ENCODE data around the gene LILRB2. TPM values are rescaled to one million over a fixed set of nuclear protein-coding genes. Genes with fewer than 3 reads are reported as not detected.

The LILRB2 gene
- total and polyA plus RNA-seq, 2 donors (not counting 3 experiments of a cell fraction or from before 2014, with no cell fraction given), result not detected

DNA sequence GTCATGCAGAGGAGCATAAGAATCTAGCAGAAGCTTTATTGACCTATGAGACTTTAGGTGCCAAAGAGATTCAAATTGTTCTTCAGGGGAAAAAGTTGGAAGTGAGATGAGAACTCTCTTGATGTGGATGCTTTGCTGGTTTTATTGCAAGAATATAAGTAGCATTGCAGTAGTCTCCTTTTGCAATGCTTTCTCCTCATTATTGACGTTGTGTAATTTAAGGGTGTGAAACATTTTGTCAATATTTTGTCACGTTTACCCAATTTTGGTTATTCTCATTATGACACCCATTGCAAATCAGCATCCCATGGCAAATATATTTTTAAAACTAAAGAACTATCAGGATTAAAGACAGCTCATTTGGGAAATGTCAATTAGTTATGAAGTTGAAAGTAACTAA is 12.0 kb downstream of the LILRB2 start:
- no peaks in the 10 kb centered on the region for H4K20me1 ChIP-seq (replicated peaks; ENCODE audit: control insufficient read depth, extremely low read depth, insufficient read depth, low read length)
- FAIRE-seq (peak; percentile 8), DNase-seq (ENCODE audit: low read depth, low spot score) (no peak)
- no peak overlapping the region for H3K4me3 ChIP-seq (replicated peaks in 1 of 3; ENCODE audit: insufficient read depth in 1 of 3, low read depth in 1 of 3, low read length in 3 of 3)
- POLR2A ChIA-PET, result no interaction called here
- H3K79me2 ChIP-seq (ENCODE audit: control insufficient read depth, insufficient read depth, low read length), result no peaks in the 10 kb centered on the region
- intact Hi-C loops (cut with micrococcal nuclease) (no loop called here), dilution Hi-C loops (cut with MboI; ENCODE audit: extremely low pct_ligation_motif_present, low sequenced_read_pairs) (no loop called here)
- no peaks in the 10 kb centered on the region for H3K4me1 ChIP-seq (ENCODE audit: control insufficient read depth, extremely low read depth, insufficient read depth, low read length)
- no peak overlapping the region for H3K27ac ChIP-seq (ENCODE audit: insufficient read depth, low read depth, low read length)
- TF ChIP-seq, protein P1, sequence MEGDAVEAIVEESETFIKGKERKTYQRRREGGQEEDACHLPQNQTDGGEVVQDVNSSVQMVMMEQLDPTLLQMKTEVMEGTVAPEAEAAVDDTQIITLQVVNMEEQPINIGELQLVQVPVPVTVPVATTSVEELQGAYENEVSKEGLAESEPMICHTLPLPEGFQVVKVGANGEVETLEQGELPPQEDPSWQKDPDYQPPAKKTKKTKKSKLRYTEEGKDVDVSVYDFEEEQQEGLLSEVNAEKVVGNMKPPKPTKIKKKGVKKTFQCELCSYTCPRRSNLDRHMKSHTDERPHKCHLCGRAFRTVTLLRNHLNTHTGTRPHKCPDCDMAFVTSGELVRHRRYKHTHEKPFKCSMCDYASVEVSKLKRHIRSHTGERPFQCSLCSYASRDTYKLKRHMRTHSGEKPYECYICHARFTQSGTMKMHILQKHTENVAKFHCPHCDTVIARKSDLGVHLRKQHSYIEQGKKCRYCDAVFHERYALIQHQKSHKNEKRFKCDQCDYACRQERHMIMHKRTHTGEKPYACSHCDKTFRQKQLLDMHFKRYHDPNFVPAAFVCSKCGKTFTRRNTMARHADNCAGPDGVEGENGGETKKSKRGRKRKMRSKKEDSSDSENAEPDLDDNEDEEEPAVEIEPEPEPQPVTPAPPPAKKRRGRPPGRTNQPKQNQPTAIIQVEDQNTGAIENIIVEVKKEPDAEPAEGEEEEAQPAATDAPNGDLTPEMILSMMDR (IDR thresholded peaks at IDR 0.05; ENCODE audit: extremely low read depth in 1 of 2, insufficient read depth in 1 of 2, low read depth in 1 of 2, low read length in 2 of 2), result no peak
- TF ChIP-seq FOS (IDR thresholded peaks at IDR 0.05; ENCODE audit: borderline replicate concordance, insufficient read depth, low read length) (no peak), MAX (IDR thresholded peaks at IDR 0.05; ENCODE audit: insufficient read depth, insufficient read length) (no peak), POLR2AphosphoS5 (IDR thresholded peaks at IDR 0.05; ENCODE audit: insufficient read depth, low read depth, low read length) (no peak), JUN (IDR thresholded peaks at IDR 0.05; ENCODE audit: borderline replicate concordance, insufficient read depth, insufficient read length, low read depth) (no peak), POLR2A (IDR thresholded peaks at IDR 0.05; ENCODE audit: low read depth, low read length) (no peak), GATA2 (IDR thresholded peaks at IDR 0.05; ENCODE audit: insufficient read depth, insufficient read length, low read depth, low read length) (no peak), EZH2 (IDR thresholded peaks at IDR 0.05; ENCODE audit: borderline replicate concordance, low read depth, low read length, severe bottlenecking) (no peak), MYC (IDR thresholded peaks at IDR 0.05; ENCODE audit: low read depth, low read length) (no peak)
- H3K9me3 ChIP-seq (replicated peaks; ENCODE audit: control insufficient read depth, insufficient read depth, low read length), result no peaks in the 10 kb centered on the region
- H3K9ac ChIP-seq (replicated peaks; ENCODE audit: extremely low read depth, insufficient read depth, low read length), result no peak overlapping the region
- no peaks in the 10 kb centered on the region for H3K36me3 ChIP-seq (ENCODE audit: control insufficient read depth in 2 of 2, extremely low read depth in 1 of 2, insufficient read depth in 2 of 2, low read length in 2 of 2)
- H3K9me1 ChIP-seq (replicated peaks; ENCODE audit: control insufficient read depth, extremely low read depth, insufficient read depth, low read length), result no peaks in the 10 kb centered on the region
- H2AFZ ChIP-seq (ENCODE audit: low read depth, low read length), result no peak overlapping the region
- no peak overlapping the region for H3K4me2 ChIP-seq (ENCODE audit: insufficient read depth, low read length)
- no TSS peak for BruUV-seq (replicated peaks)
- CTCF ChIA-PET, result no interaction called here
- H3K27me3 ChIP-seq (ENCODE audit: control insufficient read depth in 2 of 2, insufficient read depth in 2 of 2, low read length in 2 of 2), result peaks cover 6 to 9% of the 10 kb centered on the region in 2 experiments

Data from endothelial cell of umbilical vein (primary cell).